Lower leg skin (tissue), 4 donors: ENCODE data around the gene RPS27L. TPM values are rescaled to one million over a fixed set of nuclear protein-coding genes. Genes with fewer than 3 reads are reported as not detected.

Experiments used
- DNase-seq, 2 donors: peaks; one replicate each; pipeline ENCODE4 v3.0.0-alpha.2; 2019; ENCODE audit warnings: low spot score in 2 of 2
- H3K4me3 ChIP-seq: fragments of 200-600 bp; sonication (generic); 2 replicates; pipeline ENCODE4 v1.5.1; 2017; ENCODE audit warnings: mild to moderate bottlenecking, low read depth; ENCODE audit not compliant: poor library complexity, severe bottlenecking
- POLR2A ChIP-seq, 2 donors: fragments of 450-650 bp; IDR thresholded peaks; one replicate each; pipeline ENCODE4 v1.6.1; 2016 to 2017; ENCODE audit warnings: antibody characterized with exemption in 2 of 2, mild to moderate bottlenecking in 1 of 2, moderate library complexity in 1 of 2
- WGBS, 2 donors: methylation state at CpG; one replicate each; pipeline ENCODE4 v1.1.5; 2018; 5-methylcytosine and 5-hydroxymethylcytosine counted together
- intact Hi-C: fragments of 100-400 bp; cut with DNase I; formaldehyde crosslinking; loops from one replicate; pipeline ENCODE4 v1.15.0; 2023; ENCODE audit warnings: low total_unique reads
- total RNA-seq, 4 donors: library from RNA; depleted of rRNA; stranded (reverse); fragments of >200 nt; gene quantifications; one replicate each; pipeline ENCODE4 v1.1.0, GENCODE V29; 2016
- TF ChIP-seq, protein P1 (sequence below), 3 donors: fragments of 450-650 bp; IDR thresholded peaks; one replicate each; pipeline ENCODE4 v1.5.1; 2016; ENCODE audit warnings: antibody characterized with exemption in 3 of 3, mild to moderate bottlenecking in 3 of 3, moderate library complexity in 2 of 3

RPS27L gene
- total RNA-seq, 4 donors from 2014 or later: 39.6 to 64.9 (median 55.8) TPM

- 81 to 88% methylated on average over 2 of the region's 2 CpGs for WGBS, 2 donors
- intact Hi-C loops: no loop called here
These were observed 24.4 kb upstream of the RPS27L start for GRCh38 chr15:63181648-63182047.

DNA sequence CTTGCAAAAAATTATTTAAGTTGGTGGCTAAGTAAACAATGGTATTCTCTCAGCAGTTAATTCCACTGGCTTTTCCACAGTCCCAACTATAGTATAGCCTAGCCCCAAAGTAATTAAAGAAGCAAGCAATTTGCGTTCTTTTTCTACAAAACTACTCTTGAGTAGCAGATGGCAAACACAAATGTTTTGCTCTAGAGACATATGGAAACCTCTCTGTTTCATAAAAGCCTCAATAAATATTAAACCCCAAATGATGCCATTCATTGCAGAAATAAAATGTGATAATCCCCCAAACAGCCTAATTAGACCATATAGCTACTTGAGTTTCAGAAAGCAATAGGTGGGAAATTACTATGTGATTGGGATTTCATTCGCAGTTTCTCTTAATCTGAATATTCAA lies 23.5 kb upstream of the RPS27L start:
- TF ChIP-seq POLR2A (IDR thresholded peaks at IDR 0.05): no peak
- TF ChIP-seq, protein P1, sequence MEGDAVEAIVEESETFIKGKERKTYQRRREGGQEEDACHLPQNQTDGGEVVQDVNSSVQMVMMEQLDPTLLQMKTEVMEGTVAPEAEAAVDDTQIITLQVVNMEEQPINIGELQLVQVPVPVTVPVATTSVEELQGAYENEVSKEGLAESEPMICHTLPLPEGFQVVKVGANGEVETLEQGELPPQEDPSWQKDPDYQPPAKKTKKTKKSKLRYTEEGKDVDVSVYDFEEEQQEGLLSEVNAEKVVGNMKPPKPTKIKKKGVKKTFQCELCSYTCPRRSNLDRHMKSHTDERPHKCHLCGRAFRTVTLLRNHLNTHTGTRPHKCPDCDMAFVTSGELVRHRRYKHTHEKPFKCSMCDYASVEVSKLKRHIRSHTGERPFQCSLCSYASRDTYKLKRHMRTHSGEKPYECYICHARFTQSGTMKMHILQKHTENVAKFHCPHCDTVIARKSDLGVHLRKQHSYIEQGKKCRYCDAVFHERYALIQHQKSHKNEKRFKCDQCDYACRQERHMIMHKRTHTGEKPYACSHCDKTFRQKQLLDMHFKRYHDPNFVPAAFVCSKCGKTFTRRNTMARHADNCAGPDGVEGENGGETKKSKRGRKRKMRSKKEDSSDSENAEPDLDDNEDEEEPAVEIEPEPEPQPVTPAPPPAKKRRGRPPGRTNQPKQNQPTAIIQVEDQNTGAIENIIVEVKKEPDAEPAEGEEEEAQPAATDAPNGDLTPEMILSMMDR (IDR thresholded peaks at IDR 0.05): no peak
- DNase-seq: no peak
- intact Hi-C loops: no loop called here
- WGBS, 2 donors: 92 to 97% methylated on average over 2 of the region's 2 CpGs
- H3K4me3 ChIP-seq: no peak overlapping the region

More at GRCh38 chr15:63181648-63182047, 24.4 kb upstream of the RPS27L start:
- H3K4me3 ChIP-seq: no peak overlapping the region
- DNase-seq: no peak
- TF ChIP-seq, protein P1 (IDR thresholded peaks at IDR 0.05): no peak
- TF ChIP-seq POLR2A (IDR thresholded peaks at IDR 0.05): no peak

DNA sequence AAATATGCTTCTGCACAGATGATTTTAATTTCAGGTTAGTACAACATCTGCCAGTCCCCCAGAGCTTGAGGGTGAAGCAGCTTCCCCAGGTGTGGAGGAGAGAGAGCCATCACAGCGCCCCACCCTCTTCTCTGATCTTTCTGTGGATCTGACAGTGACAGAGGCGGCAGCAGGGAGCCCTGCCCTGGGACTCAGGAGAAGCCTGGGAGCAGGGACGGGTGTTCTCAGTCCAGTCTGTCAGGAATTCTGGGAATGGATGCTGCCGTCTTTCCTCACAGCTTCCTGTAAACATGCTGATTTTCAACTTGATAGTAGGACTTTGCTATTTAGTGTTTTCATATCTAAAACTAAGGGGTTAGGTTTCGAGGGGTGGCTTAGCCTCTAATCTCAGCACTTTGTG lies 20.8 kb upstream of the RPS27L start:
- intact Hi-C loops: no loop called here
- no peak for DNase-seq
- TF ChIP-seq, protein P1 (IDR thresholded peaks at IDR 0.05): no peak
- TF ChIP-seq POLR2A (IDR thresholded peaks at IDR 0.05): no peak
- 40 to 45% methylated on average over 5 of the region's 5 CpGs for WGBS, 2 donors
- no peak overlapping the region for H3K4me3 ChIP-seq

- no peak overlapping the region for H3K4me3 ChIP-seq
- 86 to 90% methylated on average over 3 of the region's 3 CpGs for WGBS, 2 donors
- TF ChIP-seq POLR2A (IDR thresholded peaks at IDR 0.05): no peak
- TF ChIP-seq, protein P1 (IDR thresholded peaks at IDR 0.05): no peak
- no peak for DNase-seq
- intact Hi-C loops: no loop called here
These were observed 19.0 kb upstream of the RPS27L start for GRCh38 chr15:63176302-63176701.

DNA sequence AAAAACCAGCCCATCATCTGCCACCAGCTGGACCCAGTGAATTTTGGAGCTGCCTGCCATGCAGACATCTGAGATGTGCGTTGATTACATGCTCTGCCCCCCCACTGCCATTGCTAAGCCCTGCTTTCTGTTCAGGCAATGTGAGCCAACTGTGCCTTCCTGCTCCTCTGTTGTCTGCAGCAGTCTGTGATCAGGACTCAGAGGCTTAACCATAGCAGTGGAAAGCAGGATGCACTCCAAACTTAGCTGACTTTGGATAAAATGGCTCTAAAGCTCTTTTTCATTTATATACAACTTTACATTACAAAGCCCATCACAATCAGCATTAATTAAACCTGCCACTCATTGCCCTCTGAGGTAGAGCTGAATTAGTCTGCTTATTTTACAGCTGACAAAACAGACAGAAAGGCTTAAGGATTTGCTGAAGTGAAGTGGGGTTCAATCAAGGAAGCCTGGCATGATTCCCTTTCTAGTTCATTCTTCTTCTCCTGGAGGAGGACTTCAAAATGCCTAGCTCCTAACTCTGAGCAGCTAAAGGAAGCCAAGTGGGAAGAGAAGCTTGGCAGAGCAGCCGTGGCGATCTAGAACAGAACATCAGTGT lies 15.7 kb upstream of the RPS27L start:
- no peak for TF ChIP-seq POLR2A (IDR thresholded peaks at IDR 0.05)
- TF ChIP-seq, protein P1 (IDR thresholded peaks at IDR 0.05): no peak
- H3K4me3 ChIP-seq: no peak overlapping the region
- intact Hi-C loops: no loop called here
- WGBS, 2 donors: 80 to 84% methylated on average over 3 of the region's 3 CpGs
- no peak for DNase-seq

DNA sequence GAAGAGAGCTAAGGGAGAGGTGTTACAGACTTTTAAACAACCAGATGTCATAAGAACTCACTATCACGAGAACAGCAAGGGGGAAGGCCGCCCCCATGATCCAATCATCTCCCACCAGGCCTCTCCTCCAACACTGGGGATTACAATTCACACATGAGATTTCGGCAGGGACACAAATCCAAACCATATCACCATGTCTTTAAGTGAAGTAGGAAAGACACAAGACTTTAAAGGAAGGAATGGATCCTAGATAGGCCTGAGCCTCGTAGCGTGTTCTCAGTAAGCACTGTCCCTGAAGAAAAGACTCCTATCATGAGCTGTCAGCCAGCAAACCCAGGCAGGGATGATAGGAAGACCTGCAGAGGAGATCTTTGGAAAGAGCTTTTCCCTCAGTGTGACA lies 15.1 kb upstream of the RPS27L start:
- intact Hi-C loops: no loop called here

More for the DNA sequence above, 15.1 kb upstream of the RPS27L start:
- TF ChIP-seq POLR2A (IDR thresholded peaks at IDR 0.05): no peak
- TF ChIP-seq, protein P1 (IDR thresholded peaks at IDR 0.05): no peak
- no peak for DNase-seq
- no peak overlapping the region for H3K4me3 ChIP-seq
- 94 to 96% methylated on average over 5 of the region's 5 CpGs for WGBS, 2 donors
